HCT116 (cell line): Measurements from ENCODE around the gene APBA2. TPM values are rescaled to one million over a fixed set of nuclear protein-coding genes. Genes with fewer than 3 reads are reported as not detected.

Experiments used
- ATAC-seq: fragments of 200-7000 bp; cut with Tn5 transposase; 2 replicates; pipeline ENCODE4 v1.9.1; 2020; ENCODE audit warnings: mild to moderate bottlenecking, moderate library complexity
- BruUV-seq: library from RNA; stranded (reverse); fragments of 400-500 nt; replicated peaks from 2 replicates; lab custom pipeline; 2021; lab: Mats Ljungman, UMichigan
- CTCF ChIA-PET: fragments of 300-600 bp; sonication (Branson Sonifier 250); formaldehyde crosslinking; loops from one replicate; lab custom pipeline; 2021; ENCODE audit warnings: antibody characterized with exemption; lab: Charles Lee
- POLR2A ChIA-PET: fragments of 300-600, 350-600 bp; sonication (Branson Sonifier 250); formaldehyde crosslinking; loops from one replicate; lab custom pipeline; 2021; ENCODE audit warnings: antibody characterized with exemption; lab: Charles Lee
- RAD21 ChIA-PET, 2 experiments: fragments of 300-600 bp; sonication (Branson Sonifier 250); formaldehyde crosslinking; loops; one replicate each; lab custom pipeline; 2023; ENCODE audit warnings: low total read pairs in 2 of 2; ENCODE audit not compliant: uncharacterized antibody in 2 of 2, unreplicated experiment in 2 of 2, low non-redundant PET in 1 of 2; lab: Charles Lee
- DNase-seq: peaks from one replicate; pipeline ENCODE4 v3.0.0-alpha.2; 2010; ENCODE audit warnings: low read depth, low spot score
- H2AFZ ChIP-seq: fragments of 200-600 bp; shearing (Covaris generic), sonication (generic); 2 replicates; pipeline ENCODE4 v1.6.1; 2017; ENCODE audit warnings: low read depth, mixed run types, mixed read lengths, antibody characterized with exemption, low read length; ENCODE audit not compliant: poor library complexity, severe bottlenecking
- H3K27ac ChIP-seq: 2 replicates; pipeline ENCODE4 v1.5.1; 2012; ENCODE audit warnings: low read depth, low read length
- H3K27me3 ChIP-seq: fragments of 200-600 bp; sonication (generic); 2 replicates; pipeline ENCODE4 v1.6.1; 2016; ENCODE audit warnings: mixed run types, low read length, mixed read lengths; ENCODE audit not compliant: insufficient read depth
- H3K36me3 ChIP-seq, 2 experiments: fragments of 200-500 bp in 1 of 2; fragments of 200-600 bp in 1 of 2; sonication (Bioruptor generic) in 1 of 2; sonication (generic) in 1 of 2; 2 replicates each; pipeline versions ENCODE4 v1.5.1 to v1.6.1; 2014 to 2016; ENCODE audit warnings: low read length in 2 of 2, inconsistent platforms in 1 of 2, mixed read lengths in 1 of 2, mixed run types in 1 of 2; ENCODE audit not compliant: insufficient read depth in 2 of 2, control insufficient read depth in 1 of 2
- H3K4me1 ChIP-seq, 2 experiments: fragments of 200-600 bp in 1 of 2; sonication (generic) in 1 of 2; 2 replicates each; pipeline versions ENCODE4 v1.5.1 to v1.6.1; 2012 to 2017; ENCODE audit warnings: low read length in 2 of 2, inconsistent platforms in 1 of 2, mild to moderate bottlenecking in 1 of 2, mixed read lengths in 1 of 2, mixed run types in 1 of 2, moderate library complexity in 1 of 2; ENCODE audit not compliant: insufficient read depth in 2 of 2, control insufficient read depth in 1 of 2
- H3K4me2 ChIP-seq: fragments of 200-600 bp; sonication (generic); 2 replicates; pipeline ENCODE4 v1.6.1; 2017; ENCODE audit warnings: mixed run types, low read length, mixed read lengths
- H3K4me3 ChIP-seq, 2 experiments: fragments of 200-600 bp in 1 of 2; sonication (generic) in 1 of 2; replicated peaks in 1 of 2; 2 replicates each; pipeline ENCODE4 v1.5.1; 2011 to 2016; ENCODE audit warnings: low read length in 2 of 2, control low read depth in 1 of 2, low read depth in 1 of 2, mild to moderate bottlenecking in 1 of 2, mixed read lengths in 1 of 2, mixed run types in 1 of 2
- H3K79me2 ChIP-seq: fragments of 200-600 bp; sonication (generic); 2 replicates; pipeline ENCODE4 v1.6.1; 2017; ENCODE audit warnings: mild to moderate bottlenecking, mixed run types, low read length, moderate library complexity, mixed read lengths; ENCODE audit not compliant: insufficient read depth
- H3K9ac ChIP-seq: fragments of 200-600 bp; sonication (generic); 2 replicates; pipeline ENCODE4 v1.6.1; 2016; ENCODE audit warnings: low read length, mixed read lengths
- H3K9me2 ChIP-seq: fragments of 200-600 bp; sonication (generic), shearing (Covaris generic); 2 replicates; pipeline ENCODE4 v1.6.1; 2017; ENCODE audit warnings: mixed run types, mild to moderate bottlenecking, moderate library complexity; ENCODE audit not compliant: insufficient read depth
- H3K9me3 ChIP-seq, 2 experiments: fragments of 200-500 bp in 1 of 2; fragments of 200-600 bp in 1 of 2; sonication (Bioruptor generic) in 1 of 2; sonication (generic) in 1 of 2; 2 replicates each; pipeline ENCODE4 v1.6.1; 2014 to 2017; ENCODE audit warnings: low read length in 2 of 2, mixed read lengths in 2 of 2, inconsistent platforms in 1 of 2, low read depth in 1 of 2, mild to moderate bottlenecking in 1 of 2, mixed run types in 1 of 2, moderate library complexity in 1 of 2; ENCODE audit not compliant: control insufficient read depth in 1 of 2, insufficient read depth in 1 of 2
- H4K20me1 ChIP-seq: fragments of 200-600 bp; sonication (generic), shearing (Covaris generic); 2 replicates; pipeline ENCODE4 v1.6.1; 2017; ENCODE audit warnings: mixed run types, mild to moderate bottlenecking, moderate library complexity; ENCODE audit not compliant: insufficient read depth
- EGR1 ChIP-seq: IDR thresholded peaks from 2 replicates; pipeline ENCODE4 v1.6.1; 2012; ENCODE audit warnings: low read depth
- EZH2phosphoT487 ChIP-seq: fragments of 200-600 bp; IDR thresholded peaks from 2 replicates; pipeline ENCODE4 v1.6.1; 2018; ENCODE audit warnings: antibody characterized with exemption, borderline replicate concordance
- POLR2AphosphoS5 ChIP-seq: IDR thresholded peaks from 2 replicates; pipeline ENCODE4 v1.6.1; 2011; ENCODE audit warnings: mild to moderate bottlenecking, low read depth, low read length, moderate library complexity
- RAD21 ChIP-seq: IDR thresholded peaks from 2 replicates; pipeline ENCODE4 v1.6.1; 2012; ENCODE audit warnings: low read depth, mild to moderate bottlenecking
- SP1 ChIP-seq: IDR thresholded peaks from 2 replicates; pipeline ENCODE4 v1.6.1; 2012; ENCODE audit warnings: low read depth
- SRF ChIP-seq: IDR thresholded peaks from 2 replicates; pipeline ENCODE4 v1.6.1; 2012; ENCODE audit warnings: low read depth
- TCF7L2 ChIP-seq: IDR thresholded peaks from 2 replicates; pipeline ENCODE4 v1.7.0; 2011; ENCODE audit warnings: borderline replicate concordance, inconsistent platforms; ENCODE audit not compliant: insufficient read depth, insufficient read length; ENCODE audit errors: extremely low read depth
- ZBTB33 ChIP-seq: IDR thresholded peaks from 2 replicates; pipeline ENCODE4 v1.6.1; 2011; ENCODE audit warnings: mild to moderate bottlenecking, low read length, moderate library complexity; ENCODE audit not compliant: insufficient replicate concordance; ENCODE audit errors: extremely low read depth
- ZNF274 ChIP-seq: fragments of 200-500 bp; sonication (Bioruptor generic); IDR thresholded peaks from 2 replicates; pipeline ENCODE4 v1.6.1; 2014; ENCODE audit warnings: mild to moderate bottlenecking, low read depth, low read length, inconsistent platforms
- intact Hi-C: fragments of 100-400 bp; cut with micrococcal nuclease; formaldehyde crosslinking; loops from 2 replicates; pipeline ENCODE4 v1.10.0; 2022
- total RNA-seq: library from RNA; stranded (reverse); gene quantifications from one replicate; pipeline ENCODE4 v1.2.1, GENCODE V29; 2021; ENCODE audit not compliant: unreplicated experiment

Gene APBA2
- total RNA-seq, 1 experiment from 2014 or later: 0.47 TPM

- H2AFZ ChIP-seq: no peak overlapping the region
- H3K4me3 ChIP-seq: no peak overlapping the region
- no peak overlapping the region for H3K9ac ChIP-seq
- DNase-seq: no peak
- BruUV-seq: no TSS peak
- H3K9me2 ChIP-seq: no peaks in the 10 kb centered on the region
- H3K9me3 ChIP-seq: no peaks in the 10 kb centered on the region
- ChIA-PET CTCF (no interaction called here), RAD21 (no interaction called here), POLR2A (no interaction called here)
- H3K36me3 ChIP-seq: no peaks in the 10 kb centered on the region
- no peaks in the 10 kb centered on the region for H3K79me2 ChIP-seq
- H3K27me3 ChIP-seq: peaks cover 18% of the 10 kb centered on the region
- intact Hi-C loops: no loop called here
- H3K4me2 ChIP-seq: no peak overlapping the region
- no peak overlapping the region for H3K27ac ChIP-seq
- H4K20me1 ChIP-seq: no peaks in the 10 kb centered on the region
- H3K4me1 ChIP-seq: peaks cover 3 to 6% of the 10 kb centered on the region in 2 experiments; a peak in 2 of 4 replicates
- no peak for ATAC-seq
- TF ChIP-seq RAD21 (no peak), POLR2AphosphoS5 (no peak), TCF7L2 (no peak), ZBTB33 (no peak), SP1 (no peak)
These were observed 38.0 kb downstream of the APBA2 start for GRCh38 chr15:28923726-28924280.

- H3K9ac ChIP-seq: no peak overlapping the region
- H3K4me1 ChIP-seq: no peaks in the 10 kb centered on the region
- intact Hi-C loops: loop anchor here (5.0 kb wide), 1 partner anchor 50 kb away; no protein-coding TSS in a partner anchor
- H3K9me3 ChIP-seq: no peaks in the 10 kb centered on the region
- H3K27me3 ChIP-seq: peaks cover 18% of the 10 kb centered on the region
- H3K79me2 ChIP-seq: no peaks in the 10 kb centered on the region
- no peaks in the 10 kb centered on the region for H4K20me1 ChIP-seq
- H3K9me2 ChIP-seq: no peaks in the 10 kb centered on the region
- CTCF ChIA-PET: no interaction called here
- BruUV-seq: no TSS peak
- ATAC-seq (no peak), DNase-seq (no peak)
- H3K27ac ChIP-seq: no peak overlapping the region
- RAD21 ChIA-PET: no interaction called here
- no peak overlapping the region for H2AFZ ChIP-seq
- POLR2A ChIA-PET: no interaction called here
- H3K4me2 ChIP-seq: no peak overlapping the region
- no peaks in the 10 kb centered on the region for H3K36me3 ChIP-seq
- TF ChIP-seq EZH2phosphoT487: no peak
- TF ChIP-seq POLR2AphosphoS5: no peak
- TF ChIP-seq ZNF274: no peak
- TF ChIP-seq EGR1: no peak
- TF ChIP-seq SRF: no peak
- H3K4me3 ChIP-seq: no peak overlapping the region
These were observed 41.3 kb downstream of the APBA2 start for GRCh38 chr15:28927043-28927442.
